Kidney epithelial cell (primary cell): ENCODE data around the gene TADA1. TPM values are rescaled to one million over a fixed set of nuclear protein-coding genes. Genes with fewer than 3 reads are reported as not detected.
A peak's percentile ranks its signal among the peaks of the same experiment; 100 is the strongest.

Source experiments
- DNase-seq: peaks from one replicate; pipeline ENCODE4 v3.0.0-alpha.2; 2010; ENCODE audit warnings: low read depth
- H3K27me3 ChIP-seq: 2 replicates; pipeline ENCODE4 v1.6.0; 2011; ENCODE audit warnings: low read length; ENCODE audit not compliant: control insufficient read depth, insufficient read depth
- H3K36me3 ChIP-seq: 2 replicates; pipeline ENCODE4 v1.5.1; 2011; ENCODE audit warnings: low read length; ENCODE audit not compliant: control insufficient read depth, insufficient read depth
- H3K4me3 ChIP-seq: 2 replicates; pipeline ENCODE4 v1.5.1; 2011; ENCODE audit warnings: low read depth, mild to moderate bottlenecking, control low read depth, low read length
- total RNA-seq: library from RNA; depleted of rRNA; stranded (reverse); fragments of >200 nt; gene quantifications from 2 replicates; pipeline ENCODE4 v1.2.3, GENCODE V29; 2015
- TF ChIP-seq, protein P1 (sequence below): IDR thresholded peaks from 2 replicates; pipeline ENCODE4 v1.5.1; 2011; ENCODE audit warnings: mild to moderate bottlenecking, moderate library complexity, low read length, control low read depth, inconsistent platforms; ENCODE audit not compliant: insufficient read depth, poor library complexity, severe bottlenecking

TADA1 gene, protein sequence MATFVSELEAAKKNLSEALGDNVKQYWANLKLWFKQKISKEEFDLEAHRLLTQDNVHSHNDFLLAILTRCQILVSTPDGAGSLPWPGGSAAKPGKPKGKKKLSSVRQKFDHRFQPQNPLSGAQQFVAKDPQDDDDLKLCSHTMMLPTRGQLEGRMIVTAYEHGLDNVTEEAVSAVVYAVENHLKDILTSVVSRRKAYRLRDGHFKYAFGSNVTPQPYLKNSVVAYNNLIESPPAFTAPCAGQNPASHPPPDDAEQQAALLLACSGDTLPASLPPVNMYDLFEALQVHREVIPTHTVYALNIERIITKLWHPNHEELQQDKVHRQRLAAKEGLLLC
- total RNA-seq, result 14.0 and 17.0 TPM in 2 replicates

DNA sequence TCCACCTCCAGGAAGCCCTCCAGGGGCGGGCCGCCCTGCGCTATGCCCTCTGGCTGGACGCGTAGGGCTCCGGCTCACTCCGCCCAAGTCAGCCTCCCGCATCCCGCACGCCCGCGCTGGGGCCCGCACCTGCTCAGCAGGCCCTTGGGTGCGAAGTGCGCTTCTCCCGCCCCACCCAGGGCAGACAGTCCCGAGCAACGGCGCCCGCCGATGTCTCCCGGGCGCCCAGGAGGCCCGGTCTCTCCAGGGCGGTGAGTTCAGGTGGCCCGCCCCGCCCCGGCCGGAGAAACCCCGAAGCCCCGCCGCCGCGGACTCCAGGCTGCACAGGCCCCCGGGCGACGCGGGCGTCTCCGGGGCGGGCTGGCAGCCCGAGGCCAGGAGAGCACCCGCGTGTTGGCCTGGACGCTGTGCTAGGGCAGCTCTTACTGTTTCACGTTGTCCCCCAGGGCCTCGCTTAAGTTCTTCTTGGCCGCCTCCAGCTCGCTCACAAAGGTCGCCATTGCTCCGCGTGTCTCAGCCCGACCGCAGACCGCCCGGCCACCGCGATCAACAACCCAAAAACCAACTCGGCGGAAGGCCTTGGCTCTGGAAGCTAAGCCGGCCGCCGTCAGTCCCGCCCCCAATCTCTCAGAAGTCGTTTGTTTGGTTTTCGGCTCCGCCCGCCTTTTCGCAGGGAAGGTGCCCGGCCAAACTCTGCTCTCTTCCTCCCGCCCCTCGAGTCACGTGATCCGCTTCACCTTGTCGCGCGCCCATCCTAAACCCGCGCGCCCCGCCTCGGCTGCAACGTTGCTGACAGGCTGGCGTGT lies at the start of gene TADA1:
Gene TADA1, minus strand, starts transcription at position 531 of the 806 bp plus-strand sequence. Its CDS starts 31 bp downstream, at position 500.
- DNase-seq, result peak; percentile 95
- Histone ChIP-seq H3K27me3 (no peaks in the 10 kb centered on the region), H3K36me3 (no peaks in the 10 kb centered on the region), H3K4me3 (peak within 1 kb of the TSS; percentile 89)
- TF ChIP-seq, protein P1, sequence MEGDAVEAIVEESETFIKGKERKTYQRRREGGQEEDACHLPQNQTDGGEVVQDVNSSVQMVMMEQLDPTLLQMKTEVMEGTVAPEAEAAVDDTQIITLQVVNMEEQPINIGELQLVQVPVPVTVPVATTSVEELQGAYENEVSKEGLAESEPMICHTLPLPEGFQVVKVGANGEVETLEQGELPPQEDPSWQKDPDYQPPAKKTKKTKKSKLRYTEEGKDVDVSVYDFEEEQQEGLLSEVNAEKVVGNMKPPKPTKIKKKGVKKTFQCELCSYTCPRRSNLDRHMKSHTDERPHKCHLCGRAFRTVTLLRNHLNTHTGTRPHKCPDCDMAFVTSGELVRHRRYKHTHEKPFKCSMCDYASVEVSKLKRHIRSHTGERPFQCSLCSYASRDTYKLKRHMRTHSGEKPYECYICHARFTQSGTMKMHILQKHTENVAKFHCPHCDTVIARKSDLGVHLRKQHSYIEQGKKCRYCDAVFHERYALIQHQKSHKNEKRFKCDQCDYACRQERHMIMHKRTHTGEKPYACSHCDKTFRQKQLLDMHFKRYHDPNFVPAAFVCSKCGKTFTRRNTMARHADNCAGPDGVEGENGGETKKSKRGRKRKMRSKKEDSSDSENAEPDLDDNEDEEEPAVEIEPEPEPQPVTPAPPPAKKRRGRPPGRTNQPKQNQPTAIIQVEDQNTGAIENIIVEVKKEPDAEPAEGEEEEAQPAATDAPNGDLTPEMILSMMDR, result no peak

DNA sequence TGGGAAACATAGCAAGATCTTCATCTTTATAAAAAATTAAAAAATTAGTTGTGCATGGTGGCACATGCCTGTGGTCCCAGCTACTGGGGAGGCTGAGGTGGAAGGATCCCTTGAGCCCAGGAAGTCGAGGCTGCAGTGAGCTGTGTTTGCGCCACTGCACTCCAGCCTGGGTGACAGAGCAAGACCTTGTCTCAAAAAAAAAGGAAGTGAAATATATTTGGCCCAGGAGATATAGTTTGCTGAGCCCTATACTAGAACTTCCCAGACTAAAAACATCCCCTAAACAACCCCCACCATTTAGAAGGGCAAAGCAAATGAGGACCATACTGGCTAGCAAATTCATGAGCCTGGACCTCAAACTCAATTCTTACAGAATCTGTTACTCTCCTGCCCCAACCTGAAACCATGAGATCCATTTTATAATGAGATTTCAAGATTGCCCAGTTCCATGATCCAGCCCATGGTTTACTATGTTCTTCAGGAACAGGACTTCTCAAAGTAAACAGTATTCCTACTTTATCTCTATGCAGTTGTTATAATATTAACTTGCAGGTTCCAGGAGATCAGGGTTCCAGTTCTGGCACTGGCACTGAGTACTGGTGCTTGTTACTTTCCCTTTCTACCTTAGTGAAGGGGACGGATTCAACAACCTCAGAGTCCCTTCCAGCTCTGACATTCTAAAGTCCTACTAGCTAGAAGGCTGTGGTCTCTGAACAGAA lies 48.9 kb upstream of the TADA1 start:
- H3K27me3 ChIP-seq, result peaks cover 13% of the 10 kb centered on the region
- DNase-seq, result no peak
- H3K4me3 ChIP-seq, result no peak overlapping the region
- TF ChIP-seq, protein P1, result no peak
- no peaks in the 10 kb centered on the region for H3K36me3 ChIP-seq

DNA sequence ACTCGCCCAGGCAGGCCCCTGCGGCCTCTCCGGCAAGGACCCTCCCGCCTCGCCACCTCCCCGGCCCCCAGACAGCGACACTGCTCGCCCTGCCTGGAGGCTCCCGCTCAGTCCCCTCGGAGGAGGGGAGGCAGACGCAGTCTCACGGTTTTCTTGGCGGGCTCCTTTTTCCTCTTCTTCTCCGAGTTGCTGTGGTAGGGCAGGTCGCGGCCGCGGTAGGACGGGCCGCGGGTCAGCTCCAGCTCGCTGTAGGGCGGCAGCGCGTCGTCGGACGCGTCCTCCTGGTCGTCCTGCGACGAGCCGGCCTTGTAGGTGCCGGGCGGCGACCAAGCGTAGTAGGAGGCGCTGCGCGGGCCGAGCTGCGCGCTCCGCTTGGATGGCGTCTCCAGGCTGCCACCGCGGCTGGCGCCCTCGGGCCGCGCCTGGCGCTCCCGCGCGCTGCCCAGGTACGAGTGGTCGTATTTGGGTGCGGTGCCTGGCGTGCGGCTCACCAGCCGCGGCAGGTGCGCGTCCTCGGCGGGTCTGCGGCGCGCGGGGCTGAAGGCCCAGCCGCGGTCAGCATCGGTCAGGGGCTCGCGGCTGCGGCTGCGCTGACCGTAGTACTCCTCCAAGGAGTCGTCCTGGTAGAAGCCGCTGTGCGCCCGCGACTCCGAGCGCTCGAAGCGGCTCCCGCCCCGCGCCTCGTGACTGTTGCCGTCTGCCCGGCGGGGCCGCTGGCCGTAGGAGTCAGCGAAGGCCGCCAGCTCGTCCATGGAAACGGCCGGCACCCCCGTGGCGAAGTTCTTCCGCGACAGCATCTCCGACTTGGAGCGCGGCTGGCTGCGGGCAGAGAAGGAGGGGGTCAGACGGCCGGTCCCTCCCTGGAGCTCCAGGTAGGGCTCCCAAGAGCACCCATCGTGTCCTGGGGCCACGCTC lies 44.8 kb upstream of the TADA1 start:
- DNase-seq, result no peak
- H3K36me3 ChIP-seq, result no peaks in the 10 kb centered on the region
- H3K4me3 ChIP-seq, result peak overlapping the region; percentile 41
- peaks cover 14% of the 10 kb centered on the region for H3K27me3 ChIP-seq
- TF ChIP-seq, protein P1, result no peak

DNA sequence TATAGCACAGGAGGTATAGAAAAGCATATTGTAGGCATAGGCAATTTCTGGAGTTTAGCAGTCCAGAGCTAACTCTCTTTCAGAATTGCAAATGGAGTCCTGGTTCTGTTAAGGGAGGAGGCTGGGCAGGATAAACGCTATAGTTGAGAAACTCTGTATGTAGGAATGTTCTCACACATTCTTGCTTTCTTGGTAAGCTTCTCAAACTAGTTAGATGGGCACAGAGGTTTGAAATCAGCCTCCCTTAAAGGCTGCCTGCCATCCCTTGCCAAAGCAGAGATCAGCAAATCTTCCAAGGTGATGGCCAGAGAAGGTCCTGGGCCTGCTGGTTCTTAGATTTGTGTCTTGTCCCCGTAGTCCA lies 42.9 kb upstream of the TADA1 start:
- H3K4me3 ChIP-seq, result no peak overlapping the region
- TF ChIP-seq, protein P1, result no peak
- no peak for DNase-seq
- H3K36me3 ChIP-seq, result no peaks in the 10 kb centered on the region
- H3K27me3 ChIP-seq, result peaks cover 14% of the 10 kb centered on the region
